ENCODE data around the gene THSD7A.

DNA sequence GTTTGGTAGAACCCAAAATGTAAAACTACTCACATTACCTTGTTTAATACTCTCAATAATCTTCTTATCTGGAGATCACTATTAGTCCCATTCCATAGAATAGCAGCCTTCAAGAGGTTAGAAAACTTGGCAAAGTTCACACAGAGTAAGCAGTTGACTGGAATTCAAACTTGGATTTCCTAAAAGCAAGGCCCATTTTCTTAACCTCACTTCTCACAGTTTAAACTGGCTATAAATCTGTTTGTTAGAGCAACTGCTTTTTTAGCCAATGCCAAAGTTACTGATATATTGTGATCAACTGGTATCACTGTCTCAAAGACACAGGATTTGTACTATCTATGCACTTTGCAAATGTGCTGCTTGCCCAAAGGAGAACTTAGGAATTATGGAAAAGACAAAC, 230.2 kb downstream of the THSD7A start:
- TF ChIP-seq, protein P1, sequence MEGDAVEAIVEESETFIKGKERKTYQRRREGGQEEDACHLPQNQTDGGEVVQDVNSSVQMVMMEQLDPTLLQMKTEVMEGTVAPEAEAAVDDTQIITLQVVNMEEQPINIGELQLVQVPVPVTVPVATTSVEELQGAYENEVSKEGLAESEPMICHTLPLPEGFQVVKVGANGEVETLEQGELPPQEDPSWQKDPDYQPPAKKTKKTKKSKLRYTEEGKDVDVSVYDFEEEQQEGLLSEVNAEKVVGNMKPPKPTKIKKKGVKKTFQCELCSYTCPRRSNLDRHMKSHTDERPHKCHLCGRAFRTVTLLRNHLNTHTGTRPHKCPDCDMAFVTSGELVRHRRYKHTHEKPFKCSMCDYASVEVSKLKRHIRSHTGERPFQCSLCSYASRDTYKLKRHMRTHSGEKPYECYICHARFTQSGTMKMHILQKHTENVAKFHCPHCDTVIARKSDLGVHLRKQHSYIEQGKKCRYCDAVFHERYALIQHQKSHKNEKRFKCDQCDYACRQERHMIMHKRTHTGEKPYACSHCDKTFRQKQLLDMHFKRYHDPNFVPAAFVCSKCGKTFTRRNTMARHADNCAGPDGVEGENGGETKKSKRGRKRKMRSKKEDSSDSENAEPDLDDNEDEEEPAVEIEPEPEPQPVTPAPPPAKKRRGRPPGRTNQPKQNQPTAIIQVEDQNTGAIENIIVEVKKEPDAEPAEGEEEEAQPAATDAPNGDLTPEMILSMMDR (IDR thresholded peaks at IDR 0.05), result no peak
- no peak for TF ChIP-seq POLR2A (IDR thresholded peaks at IDR 0.05)

All from tibial nerve (tissue), 3 donors.